Measurements from ENCODE around the gene JARID2.

Gene JARID2

DNA sequence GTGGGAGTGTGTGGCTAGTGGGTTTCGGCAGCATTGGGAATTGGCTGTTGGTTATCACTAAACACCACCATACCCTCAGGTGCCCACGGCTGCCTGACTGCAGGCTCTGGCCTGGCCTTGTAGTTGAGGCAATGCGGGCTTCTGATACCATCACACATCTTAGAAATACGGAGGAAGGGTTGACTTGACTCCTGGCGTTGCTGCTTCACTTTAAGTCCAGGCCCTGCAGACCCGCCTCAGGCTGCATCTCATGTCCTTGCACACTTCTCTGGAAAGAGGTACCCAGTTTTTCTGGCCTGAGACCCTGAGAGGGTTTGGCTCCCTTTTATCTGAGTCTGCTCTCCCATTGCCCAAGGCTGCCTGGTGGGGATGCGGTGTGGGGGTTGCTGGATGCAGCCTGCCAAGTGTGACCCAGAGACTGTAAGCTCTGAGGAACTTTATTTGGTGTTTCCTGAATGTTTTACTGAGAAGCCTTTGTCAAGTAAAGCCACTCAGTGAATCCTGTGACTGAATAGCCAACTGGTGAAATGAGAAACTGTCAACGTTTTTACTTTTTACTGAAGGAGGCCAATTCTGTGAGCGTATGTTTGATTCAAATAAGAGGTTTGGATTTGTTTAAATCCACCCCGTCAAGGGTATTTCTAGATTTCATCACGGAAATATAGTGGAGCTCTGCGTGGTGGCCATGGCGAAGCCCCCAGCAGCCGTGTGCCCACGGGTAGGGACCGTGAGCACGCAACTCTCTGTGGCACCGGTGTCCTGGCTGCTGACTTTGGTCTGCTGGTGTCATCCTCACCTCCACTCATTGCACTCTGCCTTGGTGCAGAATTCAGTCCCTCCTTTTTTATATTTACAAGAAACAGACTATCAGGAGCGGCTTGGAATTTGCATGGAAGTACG, 256.8 kb downstream of the JARID2 start:
- DNase-seq: peak in 2 of 56 donors; percentile 23 to 34

DNA sequence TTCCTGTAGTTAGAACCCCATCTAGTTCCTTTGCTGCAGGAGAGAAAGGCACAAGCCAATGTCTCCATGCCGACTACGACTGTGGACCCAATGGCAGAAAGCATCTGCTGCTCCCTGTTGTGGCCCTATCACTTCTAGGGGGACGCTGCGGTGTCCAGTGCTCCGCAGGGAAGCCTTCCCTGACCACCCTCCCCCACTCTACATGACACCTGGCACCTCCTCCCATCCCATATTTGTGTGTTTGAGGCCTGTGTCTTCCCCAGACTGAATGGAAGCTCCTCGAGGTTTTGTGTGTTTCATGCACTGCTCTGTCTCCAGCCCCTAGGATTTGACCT, 257.4 kb downstream of the JARID2 start:
- no peak for DNase-seq

DNA sequence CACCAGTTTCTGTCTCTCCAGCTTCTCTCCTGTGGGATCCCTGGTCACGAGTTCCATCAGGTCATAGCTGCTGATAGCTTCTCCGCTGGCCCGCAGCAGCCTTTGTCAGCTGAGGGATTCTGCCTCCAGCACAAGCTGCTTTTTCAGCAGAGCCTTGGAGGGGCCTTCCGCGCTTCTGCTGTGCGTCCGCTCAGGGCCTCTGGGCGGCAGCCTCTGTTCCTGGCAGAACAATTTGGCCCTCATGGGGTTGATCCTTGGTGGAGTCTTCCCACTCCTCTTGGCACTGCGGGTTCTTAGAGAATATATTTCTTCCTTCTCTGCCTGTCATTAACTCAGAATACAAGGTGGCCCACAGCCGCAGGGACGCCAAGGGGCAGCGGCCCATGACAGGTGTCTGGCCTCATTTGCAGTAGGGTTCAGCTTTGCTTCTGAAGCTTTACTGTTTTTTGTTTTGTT, 258.2 kb downstream of the JARID2 start:
- peak in 28 of 56 donors; percentile 10 to 61 (median 38) for DNase-seq

DNA sequence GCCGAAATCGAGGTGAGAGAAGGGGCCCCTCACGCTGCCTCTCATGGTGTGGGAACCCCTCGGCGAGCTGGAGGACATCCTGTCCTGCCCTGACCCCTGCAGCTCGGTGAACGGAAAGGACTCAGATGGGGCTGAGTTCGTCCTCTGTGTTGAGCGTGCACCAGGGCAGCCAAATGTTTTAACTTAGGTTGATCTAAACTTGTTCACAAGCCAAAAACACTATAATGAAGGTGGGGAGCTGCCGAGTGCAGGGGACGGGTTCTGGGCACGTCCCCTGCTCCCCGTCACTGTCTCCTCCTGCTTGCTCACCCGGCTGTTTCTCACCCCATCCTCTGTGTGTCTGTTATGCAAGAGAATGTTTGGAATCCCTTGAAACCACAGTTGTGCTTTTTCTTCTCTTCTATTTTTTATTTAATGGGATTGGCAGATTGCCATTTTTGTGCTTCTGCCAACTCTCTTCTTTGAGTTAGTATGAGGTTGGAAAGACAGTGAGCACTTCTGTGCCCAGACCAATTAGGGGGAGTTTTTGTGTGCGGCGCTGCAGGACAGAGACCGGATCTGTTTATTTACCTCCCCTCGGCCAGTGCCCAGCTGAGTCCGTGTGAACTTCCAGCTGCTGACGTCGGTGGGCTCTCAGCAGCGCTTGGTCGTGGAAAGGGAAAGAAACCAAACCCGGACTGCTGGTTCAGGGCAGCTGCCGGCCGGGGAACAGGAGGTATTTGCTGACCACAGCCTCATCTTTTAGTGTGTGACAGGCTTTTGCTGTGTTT, 258.9 kb downstream of the JARID2 start:
- DNase-seq: peak in 52 of 56 donors; percentile 29 to 90 (median 71)

DNA sequence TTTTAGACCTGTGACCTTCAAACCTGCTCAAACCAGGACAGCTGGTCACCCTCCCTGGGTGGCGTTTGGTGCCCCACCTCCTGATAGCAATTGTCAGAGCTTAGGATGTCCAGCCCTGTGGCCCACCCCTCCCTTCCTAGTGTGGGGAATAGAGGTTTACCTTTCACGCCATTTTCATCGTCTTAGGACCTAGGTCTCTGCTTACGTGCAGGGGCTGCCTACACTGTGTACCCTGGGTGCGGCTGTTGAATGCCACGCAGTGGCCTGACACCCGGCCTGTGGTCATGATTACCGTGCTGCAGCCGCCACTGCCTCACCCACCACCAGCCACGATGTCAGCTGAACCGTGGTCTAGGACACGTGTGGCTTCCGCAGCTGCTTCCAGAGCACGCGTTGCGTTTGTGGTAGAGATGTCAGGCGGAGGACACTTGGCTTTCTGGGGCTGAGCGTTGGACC, 259.6 kb downstream of the JARID2 start:
- DNase-seq: no peak

DNA sequence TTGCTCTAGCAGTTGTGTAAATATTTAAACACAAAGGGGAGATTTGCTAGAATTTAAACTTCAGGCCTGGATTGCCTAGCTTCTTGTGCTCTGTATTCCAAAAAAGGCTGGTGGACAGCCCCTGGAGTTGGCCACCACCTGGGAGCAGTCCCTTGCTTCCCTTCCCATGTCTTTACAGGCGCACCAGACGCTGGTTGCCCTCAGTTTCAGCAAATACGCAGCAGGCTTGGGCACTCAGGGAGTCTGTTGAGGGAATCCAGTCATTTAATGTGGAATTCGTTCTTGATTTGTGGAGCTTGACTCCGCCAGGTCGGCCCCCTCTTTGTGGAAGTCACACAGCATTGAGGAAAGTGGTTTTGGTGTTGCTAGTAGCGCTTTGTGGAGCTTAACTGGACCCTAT, 260.2 kb downstream of the JARID2 start:
- DNase-seq: no peak

DNA sequence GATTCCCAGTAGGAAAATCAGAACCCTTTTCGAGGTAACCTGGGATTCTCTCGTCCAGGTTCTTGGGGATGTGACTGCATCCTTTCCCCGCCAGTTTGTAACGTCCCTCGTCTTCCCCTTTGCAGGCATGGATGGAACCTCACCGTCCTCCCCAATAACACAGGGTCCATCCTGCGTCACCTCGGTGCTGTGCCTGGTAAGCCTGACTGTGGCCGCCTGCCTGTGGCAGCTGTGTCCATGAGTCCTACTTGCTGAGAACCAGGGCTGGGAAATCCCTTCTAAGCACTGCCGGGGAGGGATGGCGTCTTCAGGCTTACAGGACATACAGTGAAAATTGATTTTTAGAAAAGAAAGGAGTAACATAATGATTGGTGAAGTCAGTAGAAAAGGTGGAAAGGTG, 261.4 kb downstream of the JARID2 start:
- no peak for DNase-seq

DNA sequence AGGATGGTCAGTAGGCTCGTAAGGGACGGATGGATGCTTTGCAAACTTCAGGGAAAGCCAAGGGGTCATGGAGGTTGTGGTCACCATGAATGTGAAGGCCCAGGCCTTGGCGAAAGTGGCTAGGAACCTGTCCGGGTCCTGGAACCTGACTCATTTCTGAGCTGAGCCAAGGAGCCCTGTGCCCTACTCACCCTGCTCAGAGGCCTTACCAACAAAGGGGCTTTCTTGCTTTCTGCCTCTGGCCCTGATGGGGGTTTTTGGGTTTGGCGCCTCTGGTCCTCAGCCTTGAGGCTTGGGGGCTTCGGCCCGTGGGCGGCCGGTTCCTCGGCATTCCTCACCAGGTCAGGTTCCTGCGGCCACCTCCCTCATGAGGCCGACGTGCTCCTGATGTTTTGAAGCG, 261.9 kb downstream of the JARID2 start:
- DNase-seq: peak in 2 of 56 donors; percentile 11 to 36

DNA sequence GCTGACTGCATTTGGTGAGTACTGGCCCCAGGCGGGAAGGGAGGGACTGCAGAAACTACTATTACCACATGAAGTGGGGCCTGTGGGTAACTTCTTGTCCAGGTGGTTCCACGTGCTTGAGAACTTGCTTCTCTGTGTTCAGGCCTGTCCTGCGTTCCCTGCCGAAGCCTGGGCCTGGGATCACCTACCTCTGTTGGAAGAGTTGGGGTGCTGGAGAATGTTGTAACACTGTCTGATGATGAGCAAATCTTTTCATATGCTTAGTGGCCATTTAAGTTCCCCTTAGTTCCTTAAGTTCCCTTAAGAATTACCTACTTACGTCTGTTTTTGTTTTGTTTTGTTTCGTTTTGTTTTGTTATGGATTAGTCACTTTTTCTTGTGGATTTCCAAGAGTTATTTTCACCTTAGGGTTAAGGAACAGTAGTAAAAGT, 262.6 kb downstream of the JARID2 start:
- DNase-seq: no peak

DNA sequence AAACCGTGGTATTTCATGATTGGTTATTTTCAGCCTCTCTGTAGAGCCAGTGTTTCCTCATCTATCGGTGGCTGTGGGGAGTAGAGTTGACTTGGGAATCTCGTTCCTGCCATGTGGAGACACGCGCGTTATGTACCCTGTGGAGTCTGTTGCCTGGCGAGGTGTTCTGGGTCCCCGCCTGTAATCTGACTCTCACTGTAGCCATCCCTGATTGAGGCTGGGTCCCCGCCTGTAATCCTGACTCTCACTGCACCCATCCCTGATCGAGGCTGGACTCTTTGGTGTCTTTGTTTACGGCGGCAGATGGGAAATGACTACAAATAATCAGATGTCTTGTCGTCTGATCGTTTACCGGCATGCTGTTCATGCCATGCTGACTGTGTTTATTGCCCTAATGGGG, 263.1 kb downstream of the JARID2 start:
- no peak for DNase-seq

DNA sequence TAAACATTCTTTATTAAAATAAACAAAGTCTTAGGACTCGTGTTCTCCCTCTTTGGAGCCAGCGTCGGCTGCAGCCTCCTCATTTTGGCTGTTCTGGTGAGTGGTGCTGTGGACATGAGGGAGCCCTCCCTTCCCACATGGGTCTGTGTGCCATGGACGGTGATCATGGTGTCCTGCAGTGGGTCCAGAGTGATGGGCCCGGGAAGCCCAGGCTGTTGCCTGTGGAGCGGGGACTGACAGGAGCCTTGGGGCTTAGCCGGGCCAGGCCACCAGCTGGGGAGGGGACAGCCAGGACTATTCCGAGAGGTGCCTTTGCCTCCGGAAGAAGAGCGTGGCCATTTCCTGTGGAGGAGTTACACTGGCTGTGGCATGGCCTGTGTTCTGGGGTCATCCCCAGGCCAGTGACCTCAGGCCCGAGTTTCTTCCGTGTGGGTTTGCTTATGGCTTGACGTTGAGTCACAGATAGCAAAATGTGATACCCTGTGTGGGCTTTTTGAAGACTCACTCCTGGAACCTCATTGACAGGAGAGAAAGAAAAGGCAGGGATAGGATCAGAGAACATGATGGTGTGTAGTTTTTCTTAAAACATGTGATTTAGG, 263.6 kb downstream of the JARID2 start:
- no peak for DNase-seq

DNA sequence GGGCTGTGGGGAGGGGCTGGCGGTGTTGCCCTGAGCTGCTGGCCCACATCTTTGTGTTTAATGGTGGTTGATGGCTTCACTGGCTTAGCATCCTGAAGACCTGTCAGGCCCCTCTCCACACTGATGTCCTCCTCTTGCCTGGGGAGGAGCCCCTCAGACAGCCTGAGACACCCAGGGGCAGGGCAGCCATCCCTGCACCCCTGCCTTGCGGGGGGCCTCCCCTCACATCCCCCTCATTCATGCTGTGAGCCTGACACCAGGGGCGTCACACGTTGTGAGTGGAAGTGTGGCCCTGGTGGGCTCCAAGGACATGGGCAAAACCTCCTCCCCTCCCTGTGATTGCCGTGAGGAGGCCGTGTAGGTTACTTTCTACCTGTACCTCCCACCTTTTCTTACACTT, 264.3 kb downstream of the JARID2 start:
- DNase-seq: no peak

DNA sequence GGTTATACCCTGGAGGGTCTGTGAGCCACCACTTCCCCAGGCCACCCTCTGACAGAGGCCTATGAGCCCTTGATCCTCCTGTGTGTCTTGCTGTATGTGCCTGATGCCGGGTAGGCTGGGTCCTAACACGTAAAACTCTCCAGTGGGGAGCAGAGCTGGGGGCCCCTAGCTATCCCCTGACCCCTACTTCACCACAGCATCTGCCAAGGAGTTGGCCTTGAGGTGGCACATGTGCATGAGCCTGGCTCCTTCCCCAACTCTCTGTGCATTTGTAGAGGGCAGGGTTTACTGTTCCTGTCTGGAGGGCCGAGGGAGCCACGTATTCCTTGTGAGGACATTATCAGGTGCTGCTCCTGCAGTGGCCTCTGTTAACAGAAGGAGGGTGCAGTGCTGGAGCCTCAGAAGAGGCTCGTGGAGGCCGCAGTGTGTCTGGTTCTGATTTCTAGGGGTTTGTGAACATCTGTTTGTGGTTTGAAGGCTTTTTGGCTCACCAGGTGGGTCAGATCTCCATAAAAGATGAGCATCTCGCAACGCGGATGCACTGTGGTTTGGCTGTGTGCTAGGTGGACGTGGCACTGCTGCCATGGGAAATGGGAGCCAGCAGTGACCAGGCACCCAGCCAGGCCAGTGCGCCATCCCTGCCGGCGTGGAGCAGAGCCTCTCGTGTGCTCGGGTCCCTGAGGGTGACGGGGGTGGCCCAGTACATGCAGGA, 264.8 kb downstream of the JARID2 start:
- no peak for DNase-seq

DNA sequence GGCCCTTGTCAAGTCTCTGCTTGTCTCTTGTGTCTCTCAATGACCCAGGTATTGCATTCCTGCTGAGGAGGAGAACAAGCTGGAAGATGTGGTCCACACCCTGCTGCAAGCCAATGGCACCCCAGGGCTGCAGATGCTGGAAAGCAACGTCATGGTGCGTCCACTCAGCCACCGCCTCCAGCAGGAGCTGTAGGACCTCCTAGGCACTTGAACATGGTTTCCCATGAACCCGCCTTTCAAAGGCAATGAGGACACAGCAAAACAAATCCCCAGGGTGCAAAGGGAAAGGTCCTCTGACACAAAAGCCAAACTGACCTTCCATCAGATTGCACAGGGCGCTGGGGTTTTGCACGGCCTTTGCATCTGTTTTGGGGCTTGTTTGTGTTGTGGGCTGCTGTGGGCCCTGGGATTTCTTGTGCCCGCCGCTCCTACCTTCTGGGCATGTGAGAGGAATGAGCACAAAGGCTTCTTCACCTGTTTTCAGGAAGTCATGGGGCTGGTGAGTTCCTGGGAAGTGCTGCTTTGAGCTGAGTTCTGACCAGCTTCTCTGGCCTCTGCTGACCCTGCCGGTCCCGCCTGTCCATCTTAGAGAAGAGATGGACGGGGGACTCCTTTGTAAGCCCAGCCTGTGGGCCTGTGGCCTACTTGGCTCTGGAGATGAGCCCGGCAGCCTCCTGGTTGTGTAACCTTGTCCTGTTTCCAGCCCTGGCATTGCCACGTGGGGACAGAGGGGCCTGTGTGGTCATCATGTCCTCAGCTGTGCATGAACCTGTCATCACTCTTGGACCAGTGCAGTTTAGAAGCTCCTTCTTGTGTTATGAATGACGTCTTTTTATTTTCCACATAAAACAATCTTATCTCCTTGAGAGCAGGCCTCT, 265.6 kb downstream of the JARID2 start:
- DNase-seq: peak in 22 of 56 donors; percentile 6 to 58 (median 24)

DNA sequence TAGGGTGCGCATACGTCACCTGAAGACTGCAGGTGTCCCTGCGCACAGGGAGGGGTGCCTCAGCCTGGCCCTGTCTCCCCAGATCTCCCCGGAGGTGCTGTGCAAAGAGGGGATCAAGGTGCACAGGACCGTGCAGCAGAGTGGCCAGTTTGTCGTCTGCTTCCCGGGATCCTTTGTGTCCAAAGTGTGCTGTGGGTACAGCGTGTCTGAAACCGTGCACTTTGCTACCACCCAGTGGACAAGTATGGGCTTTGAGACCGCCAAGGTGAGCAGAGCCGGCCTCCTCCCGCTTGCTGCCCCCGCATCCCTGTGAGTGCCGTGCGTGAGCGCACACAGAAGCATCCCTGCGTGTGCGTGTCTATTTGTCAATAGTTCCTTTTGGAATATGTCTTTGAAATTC, 266.3 kb downstream of the JARID2 start:
- DNase-seq: peak in 17 of 56 donors; percentile 6 to 46 (median 16)

DNA sequence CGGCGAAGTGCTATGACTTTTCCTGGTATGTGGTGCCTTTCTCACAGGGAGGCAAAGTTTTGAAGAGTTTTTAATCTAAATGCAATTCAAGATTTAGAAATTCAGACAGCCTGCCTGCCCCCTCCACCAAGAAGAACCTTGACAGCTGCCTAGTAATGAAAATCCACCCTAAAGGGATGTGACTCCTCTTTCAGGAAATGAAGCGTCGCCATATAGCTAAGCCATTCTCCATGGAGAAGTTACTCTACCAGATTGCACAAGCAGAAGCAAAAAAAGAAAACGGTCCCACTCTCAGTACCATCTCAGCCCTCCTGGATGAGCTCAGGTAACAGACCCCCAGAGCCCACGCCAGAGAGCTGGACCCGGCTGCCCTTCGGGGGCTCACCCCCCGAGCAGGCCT, 266.9 kb downstream of the JARID2 start:
- DNase-seq: no peak

DNA sequence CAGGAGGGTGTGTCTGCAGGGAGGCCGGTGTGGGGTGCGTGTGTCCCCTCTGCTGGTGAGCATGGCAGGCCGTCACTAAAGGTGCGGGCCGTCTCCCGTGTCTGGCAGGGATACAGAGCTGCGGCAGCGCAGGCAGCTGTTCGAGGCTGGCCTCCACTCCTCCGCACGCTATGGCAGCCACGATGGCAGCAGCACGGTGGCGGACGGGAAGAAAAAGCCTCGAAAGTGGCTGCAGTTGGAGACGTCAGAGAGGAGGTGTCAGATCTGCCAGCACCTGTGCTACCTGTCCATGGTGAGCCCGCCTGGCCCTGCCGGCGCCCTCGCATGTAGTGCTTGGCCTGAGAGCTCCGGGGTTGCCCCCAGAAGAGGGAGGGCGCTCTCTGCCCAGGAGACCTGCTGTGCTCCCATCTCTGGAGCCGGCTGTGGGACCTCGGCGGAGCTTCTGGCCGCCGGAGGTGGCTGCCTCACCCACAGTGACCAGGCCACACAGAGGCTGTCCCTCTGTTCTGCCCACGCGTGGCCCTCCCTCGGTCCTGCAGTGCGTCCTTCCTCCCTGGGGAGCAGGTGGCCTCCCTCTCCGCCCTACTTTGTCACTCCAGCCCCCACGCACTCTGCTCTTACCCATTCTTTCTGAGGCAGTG, 267.4 kb downstream of the JARID2 start:
- DNase-seq: no peak

DNA sequence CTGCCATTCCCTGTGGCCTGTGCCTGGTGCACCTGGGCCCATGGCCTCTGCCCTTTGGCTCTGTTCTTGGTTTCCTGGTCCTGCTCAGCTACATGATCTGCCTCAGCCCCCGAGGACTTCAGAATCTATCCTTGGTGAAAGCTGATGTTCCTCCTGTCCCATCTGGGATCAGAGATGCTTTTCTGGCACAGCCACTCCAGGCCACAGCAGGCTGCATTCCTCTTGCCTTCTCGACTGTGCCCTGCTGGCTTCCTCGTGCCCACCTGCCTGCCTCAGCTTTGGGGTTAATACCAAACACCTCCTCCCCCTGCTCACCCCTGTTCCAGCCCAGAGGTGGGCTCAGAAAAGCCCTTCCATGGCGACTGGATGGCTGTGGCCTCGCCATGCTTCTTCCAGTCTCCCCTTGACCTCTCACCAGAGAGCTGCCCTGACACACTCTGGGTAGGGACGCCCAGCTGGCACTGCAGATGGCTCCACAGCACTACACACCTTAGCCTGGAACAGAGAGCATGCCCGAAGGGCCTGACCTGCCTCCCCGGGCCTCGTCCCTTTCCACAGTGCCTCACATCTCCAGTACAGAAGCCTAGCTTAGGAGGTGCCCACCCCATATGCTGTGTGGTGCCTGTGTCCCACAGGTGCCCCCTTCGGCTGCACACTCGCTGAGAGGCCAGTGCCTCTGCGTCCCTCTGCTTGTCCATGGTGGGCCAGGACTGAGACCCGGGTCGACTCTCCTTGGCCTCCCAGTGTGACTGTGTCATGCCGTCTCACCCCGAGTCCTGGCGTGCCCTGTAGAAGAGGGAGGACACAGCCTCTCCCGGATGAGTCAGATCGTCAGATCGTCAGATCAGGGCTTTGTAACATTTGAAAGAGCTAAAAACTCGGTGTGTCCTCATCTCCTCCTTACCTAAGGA, 268.2 kb downstream of the JARID2 start:
- no peak for DNase-seq

DNA sequence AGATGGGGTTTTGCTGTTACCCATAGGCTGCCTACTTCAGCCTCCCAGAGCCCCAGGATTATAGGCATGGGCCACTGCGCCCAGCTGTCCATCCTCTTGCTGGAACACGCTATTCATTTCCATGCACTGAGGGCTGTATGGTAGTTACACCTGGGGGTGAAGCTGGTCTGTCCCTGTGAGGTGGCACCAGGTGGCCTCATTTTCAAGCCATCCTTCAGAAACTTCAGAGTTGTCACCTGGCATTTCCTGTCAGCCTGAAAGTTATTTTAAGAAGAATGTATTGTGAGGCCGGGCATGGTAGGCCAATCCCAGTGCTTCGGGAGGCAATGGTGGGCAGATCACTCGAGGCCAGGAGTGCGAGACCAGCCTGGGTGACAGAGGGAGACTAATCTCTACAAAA, 269.4 kb downstream of the JARID2 start:
- no peak for DNase-seq

Measured in amygdala (tissue), 56 donors.